GM23338 (cell line): Measurements from ENCODE around the gene TBX10. TPM values are rescaled to one million over a fixed set of nuclear protein-coding genes. Genes with fewer than 3 reads are reported as not detected.

Source experiments
- ATAC-seq: fragments of 200-7000 bp; cut with Tn5 transposase; 3 replicates; pipeline ENCODE4 v1.9.1; 2020
- DNase-seq: peaks from one replicate; pipeline ENCODE4 v3.0.0-alpha.2; 2015; ENCODE audit warnings: low spot score
- H2AFZ ChIP-seq: fragments of 200-600 bp; sonication (generic); 2 replicates; pipeline ENCODE4 v1.8.0; 2016; ENCODE audit warnings: antibody characterized with exemption, mild to moderate bottlenecking, moderate library complexity
- H3F3A ChIP-seq: fragments of 200-600 bp; sonication (generic); replicated peaks from 2 replicates; pipeline ENCODE4 v1.8.0; 2017; ENCODE audit warnings: antibody characterized with exemption, mixed run types, low read depth
- H3K27ac ChIP-seq: fragments of 200-600 bp; sonication (generic); 2 replicates; pipeline ENCODE4 v1.6.1; 2016; ENCODE audit warnings: low read depth
- H3K27me3 ChIP-seq: fragments of 200-600 bp; sonication (generic); 2 replicates; pipeline ENCODE4 v1.8.0; 2016; ENCODE audit warnings: mild to moderate bottlenecking, mixed run types, moderate library complexity; ENCODE audit not compliant: insufficient read depth
- H3K36me3 ChIP-seq: fragments of 200-600 bp; sonication (generic); 2 replicates; pipeline ENCODE4 v1.8.0; 2016; ENCODE audit warnings: mild to moderate bottlenecking; ENCODE audit not compliant: insufficient read depth
- H3K4me1 ChIP-seq: fragments of 200-600 bp; sonication (generic); 2 replicates; pipeline ENCODE4 v1.8.0; 2016; ENCODE audit warnings: mild to moderate bottlenecking, moderate library complexity; ENCODE audit not compliant: insufficient read depth
- H3K4me2 ChIP-seq: fragments of 200-600 bp; sonication (generic); 2 replicates; pipeline ENCODE4 v1.7.1; 2017; ENCODE audit warnings: mixed run types
- H3K4me3 ChIP-seq: fragments of 200-600 bp; sonication (generic); 2 replicates; pipeline ENCODE4 v1.6.1; 2016; ENCODE audit warnings: mixed run types
- H3K79me2 ChIP-seq: fragments of 200-600 bp; sonication (generic); replicated peaks from 2 replicates; pipeline ENCODE4 v1.8.0; 2017; ENCODE audit warnings: mild to moderate bottlenecking; ENCODE audit not compliant: insufficient read depth
- H3K9me2 ChIP-seq: fragments of 200-600 bp; sonication (generic); 2 replicates; pipeline ENCODE4 v1.8.0; 2017; ENCODE audit not compliant: insufficient read depth
- H4K20me1 ChIP-seq: fragments of 200-600 bp; sonication (generic); replicated peaks from 2 replicates; pipeline ENCODE4 v1.8.0; 2017; ENCODE audit warnings: mild to moderate bottlenecking; ENCODE audit not compliant: insufficient read depth
- H3K27ac Mint-ChIP-seq: 2 replicates; pipeline ENCODE4 v1.8.0; 2020; ENCODE audit warnings: inconsistent platforms, mild to moderate bottlenecking, moderate library complexity, mixed read lengths
- H3K27me3 Mint-ChIP-seq: 3 replicates; pipeline ENCODE4 v1.8.0; 2022; ENCODE audit warnings: low read depth, mild to moderate bottlenecking, moderate library complexity, mixed read lengths, inconsistent platforms; ENCODE audit not compliant: insufficient read depth, poor library complexity
- H3K36me3 Mint-ChIP-seq: 3 replicates; pipeline ENCODE4 v1.8.0; 2021; ENCODE audit warnings: low read depth, mild to moderate bottlenecking, inconsistent platforms, moderate library complexity, mixed read lengths
- H3K4me1 Mint-ChIP-seq: 3 replicates; pipeline ENCODE4 v1.8.0; 2020; ENCODE audit warnings: mild to moderate bottlenecking, inconsistent platforms, mixed read lengths
- H3K4me3 Mint-ChIP-seq: 3 replicates; pipeline ENCODE4 v1.8.0; 2021; ENCODE audit warnings: moderate library complexity, mild to moderate bottlenecking, inconsistent platforms, mixed read lengths
- H3K9me3 Mint-ChIP-seq: 3 replicates; pipeline ENCODE4 v1.8.0; 2020; ENCODE audit warnings: moderate library complexity, mild to moderate bottlenecking, inconsistent platforms, mixed read lengths
- CREB1 ChIP-seq: fragments of 250-450 bp; sonication (Bioruptor Pico); IDR thresholded peaks from 2 replicates; pipeline ENCODE4 v1.5.0; 2020; ENCODE audit warnings: low read depth, mild to moderate bottlenecking, moderate library complexity
- EZH2 ChIP-seq: fragments of 200-600 bp; sonication (generic); IDR thresholded peaks from one replicate; pipeline ENCODE4 v1.8.0; 2017; ENCODE audit warnings: antibody characterized with exemption, mild to moderate bottlenecking, low read depth; ENCODE audit not compliant: unreplicated experiment
- EZH2phosphoT487 ChIP-seq: fragments of 200-600 bp; sonication (generic); IDR thresholded peaks from one replicate; pipeline ENCODE4 v1.8.1; 2018; ENCODE audit warnings: antibody characterized with exemption; ENCODE audit not compliant: unreplicated experiment
- JUNB ChIP-seq: IDR thresholded peaks from one replicate; pipeline ENCODE4 v1.6.1; 2016; ENCODE audit warnings: antibody characterized with exemption; ENCODE audit not compliant: unreplicated experiment
- NANOG ChIP-seq: IDR thresholded peaks from 2 replicates; pipeline ENCODE4 v1.6.1; 2016; ENCODE audit warnings: antibody characterized with exemption, borderline replicate concordance
- POLR2AphosphoS5 ChIP-seq: IDR thresholded peaks from 2 replicates; pipeline ENCODE4 v1.6.1; 2016; ENCODE audit warnings: antibody characterized with exemption, low read depth
- STAT1 ChIP-seq: IDR thresholded peaks from one replicate; pipeline ENCODE4 v1.6.1; 2016; ENCODE audit warnings: antibody characterized with exemption; ENCODE audit not compliant: unreplicated experiment
- ZNF114 ChIP-seq: fragments of 250-450 bp; sonication (Bioruptor Pico); IDR thresholded peaks from 2 replicates; pipeline ENCODE4 v1.5.0; 2020; ENCODE audit warnings: mild to moderate bottlenecking, moderate library complexity
- ZNF331 ChIP-seq: fragments of 250-450 bp; sonication (Bioruptor Pico); IDR thresholded peaks from 2 replicates; pipeline ENCODE4 v1.5.0; 2020; ENCODE audit warnings: low read depth, mild to moderate bottlenecking, moderate library complexity
- polyA plus RNA-seq: library from polyadenylated mRNA; unstranded; fragments of >200 nt; fragmentation: Nextera tagmentation; extraction: Ambion mirVana; gene quantifications from 2 replicates; pipeline ENCODE4 v1.2.1, GENCODE V29; 2016
- total RNA-seq: library from RNA; depleted of rRNA; stranded (reverse); fragments of >200 nt; shearing (Covaris generic); gene quantifications from 2 replicates; pipeline ENCODE4 v1.2.3, GENCODE V29; 2014
- TF ChIP-seq, protein P1 (sequence below): IDR thresholded peaks from 2 replicates; pipeline ENCODE4 v1.6.1; 2016; ENCODE audit warnings: antibody characterized with exemption
- TF ChIP-seq, protein P2 (sequence below), 2 experiments: fragments of 200-600 bp in 1 of 2; sonication (generic) in 1 of 2; conservative IDR thresholded peaks; 2 replicates each; pipeline versions ENCODE4 v1.5.1 to v1.6.1; 2016 to 2017; ENCODE audit warnings: antibody characterized with exemption in 2 of 2, low read depth in 2 of 2, mild to moderate bottlenecking in 2 of 2, moderate library complexity in 1 of 2
- TF ChIP-seq, protein P3 (sequence below): fragments of 250-450 bp; sonication (Bioruptor Pico); IDR thresholded peaks from 2 replicates; pipeline ENCODE4 v1.5.0; 2020; ENCODE audit warnings: mild to moderate bottlenecking, moderate library complexity
- TF ChIP-seq, protein P4 (sequence below): IDR thresholded peaks from one replicate; pipeline ENCODE4 v1.6.1; 2018; ENCODE audit warnings: antibody characterized with exemption; ENCODE audit not compliant: unreplicated experiment

TBX10 gene
- total and polyA plus RNA-seq, 2 experiments from 2014 or later = 0.10 TPM; not detected in 1

DNA sequence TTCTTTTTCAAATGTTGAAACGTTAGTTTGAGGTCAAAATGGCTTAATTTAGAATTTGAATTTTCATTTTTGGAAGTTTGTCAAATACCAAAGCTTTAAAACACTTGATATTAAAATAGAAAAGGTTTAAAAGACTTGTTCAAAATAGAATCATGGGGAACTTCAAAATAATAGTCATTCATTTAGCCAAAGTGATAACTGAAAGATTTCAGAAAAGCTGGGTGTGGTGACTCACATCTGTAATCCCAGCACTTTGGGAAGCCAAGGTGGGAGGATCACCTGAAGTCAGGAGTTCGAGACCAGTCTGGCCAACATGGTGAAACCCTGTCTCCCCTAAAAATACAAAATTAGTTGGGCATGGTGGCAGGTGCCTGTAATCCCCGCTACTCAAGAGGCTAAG is 45.1 kb downstream of the TBX10 start:
- no peaks in the 10 kb centered on the region for H4K20me1 ChIP-seq
- no peak for TF ChIP-seq POLR2AphosphoS5
- TF ChIP-seq, protein P1, sequence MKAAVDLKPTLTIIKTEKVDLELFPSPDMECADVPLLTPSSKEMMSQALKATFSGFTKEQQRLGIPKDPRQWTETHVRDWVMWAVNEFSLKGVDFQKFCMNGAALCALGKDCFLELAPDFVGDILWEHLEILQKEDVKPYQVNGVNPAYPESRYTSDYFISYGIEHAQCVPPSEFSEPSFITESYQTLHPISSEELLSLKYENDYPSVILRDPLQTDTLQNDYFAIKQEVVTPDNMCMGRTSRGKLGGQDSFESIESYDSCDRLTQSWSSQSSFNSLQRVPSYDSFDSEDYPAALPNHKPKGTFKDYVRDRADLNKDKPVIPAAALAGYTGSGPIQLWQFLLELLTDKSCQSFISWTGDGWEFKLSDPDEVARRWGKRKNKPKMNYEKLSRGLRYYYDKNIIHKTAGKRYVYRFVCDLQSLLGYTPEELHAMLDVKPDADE = no peak
- TF ChIP-seq CREB1 = no peak
- TF ChIP-seq, protein P2, sequence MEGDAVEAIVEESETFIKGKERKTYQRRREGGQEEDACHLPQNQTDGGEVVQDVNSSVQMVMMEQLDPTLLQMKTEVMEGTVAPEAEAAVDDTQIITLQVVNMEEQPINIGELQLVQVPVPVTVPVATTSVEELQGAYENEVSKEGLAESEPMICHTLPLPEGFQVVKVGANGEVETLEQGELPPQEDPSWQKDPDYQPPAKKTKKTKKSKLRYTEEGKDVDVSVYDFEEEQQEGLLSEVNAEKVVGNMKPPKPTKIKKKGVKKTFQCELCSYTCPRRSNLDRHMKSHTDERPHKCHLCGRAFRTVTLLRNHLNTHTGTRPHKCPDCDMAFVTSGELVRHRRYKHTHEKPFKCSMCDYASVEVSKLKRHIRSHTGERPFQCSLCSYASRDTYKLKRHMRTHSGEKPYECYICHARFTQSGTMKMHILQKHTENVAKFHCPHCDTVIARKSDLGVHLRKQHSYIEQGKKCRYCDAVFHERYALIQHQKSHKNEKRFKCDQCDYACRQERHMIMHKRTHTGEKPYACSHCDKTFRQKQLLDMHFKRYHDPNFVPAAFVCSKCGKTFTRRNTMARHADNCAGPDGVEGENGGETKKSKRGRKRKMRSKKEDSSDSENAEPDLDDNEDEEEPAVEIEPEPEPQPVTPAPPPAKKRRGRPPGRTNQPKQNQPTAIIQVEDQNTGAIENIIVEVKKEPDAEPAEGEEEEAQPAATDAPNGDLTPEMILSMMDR (conservative IDR thresholded peaks at IDR 0.05; ENCODE audit: low read depth in 2 of 2) = no peak
- TF ChIP-seq ZNF114 (CRISPR knock-in tag) = no peak
- no peak for TF ChIP-seq ZNF331 (CRISPR knock-in tag)
- no peak for TF ChIP-seq STAT1
- no peak for TF ChIP-seq EZH2phosphoT487
- no peak for TF ChIP-seq NANOG
- TF ChIP-seq JUNB = no peak
- TF ChIP-seq, protein P3, sequence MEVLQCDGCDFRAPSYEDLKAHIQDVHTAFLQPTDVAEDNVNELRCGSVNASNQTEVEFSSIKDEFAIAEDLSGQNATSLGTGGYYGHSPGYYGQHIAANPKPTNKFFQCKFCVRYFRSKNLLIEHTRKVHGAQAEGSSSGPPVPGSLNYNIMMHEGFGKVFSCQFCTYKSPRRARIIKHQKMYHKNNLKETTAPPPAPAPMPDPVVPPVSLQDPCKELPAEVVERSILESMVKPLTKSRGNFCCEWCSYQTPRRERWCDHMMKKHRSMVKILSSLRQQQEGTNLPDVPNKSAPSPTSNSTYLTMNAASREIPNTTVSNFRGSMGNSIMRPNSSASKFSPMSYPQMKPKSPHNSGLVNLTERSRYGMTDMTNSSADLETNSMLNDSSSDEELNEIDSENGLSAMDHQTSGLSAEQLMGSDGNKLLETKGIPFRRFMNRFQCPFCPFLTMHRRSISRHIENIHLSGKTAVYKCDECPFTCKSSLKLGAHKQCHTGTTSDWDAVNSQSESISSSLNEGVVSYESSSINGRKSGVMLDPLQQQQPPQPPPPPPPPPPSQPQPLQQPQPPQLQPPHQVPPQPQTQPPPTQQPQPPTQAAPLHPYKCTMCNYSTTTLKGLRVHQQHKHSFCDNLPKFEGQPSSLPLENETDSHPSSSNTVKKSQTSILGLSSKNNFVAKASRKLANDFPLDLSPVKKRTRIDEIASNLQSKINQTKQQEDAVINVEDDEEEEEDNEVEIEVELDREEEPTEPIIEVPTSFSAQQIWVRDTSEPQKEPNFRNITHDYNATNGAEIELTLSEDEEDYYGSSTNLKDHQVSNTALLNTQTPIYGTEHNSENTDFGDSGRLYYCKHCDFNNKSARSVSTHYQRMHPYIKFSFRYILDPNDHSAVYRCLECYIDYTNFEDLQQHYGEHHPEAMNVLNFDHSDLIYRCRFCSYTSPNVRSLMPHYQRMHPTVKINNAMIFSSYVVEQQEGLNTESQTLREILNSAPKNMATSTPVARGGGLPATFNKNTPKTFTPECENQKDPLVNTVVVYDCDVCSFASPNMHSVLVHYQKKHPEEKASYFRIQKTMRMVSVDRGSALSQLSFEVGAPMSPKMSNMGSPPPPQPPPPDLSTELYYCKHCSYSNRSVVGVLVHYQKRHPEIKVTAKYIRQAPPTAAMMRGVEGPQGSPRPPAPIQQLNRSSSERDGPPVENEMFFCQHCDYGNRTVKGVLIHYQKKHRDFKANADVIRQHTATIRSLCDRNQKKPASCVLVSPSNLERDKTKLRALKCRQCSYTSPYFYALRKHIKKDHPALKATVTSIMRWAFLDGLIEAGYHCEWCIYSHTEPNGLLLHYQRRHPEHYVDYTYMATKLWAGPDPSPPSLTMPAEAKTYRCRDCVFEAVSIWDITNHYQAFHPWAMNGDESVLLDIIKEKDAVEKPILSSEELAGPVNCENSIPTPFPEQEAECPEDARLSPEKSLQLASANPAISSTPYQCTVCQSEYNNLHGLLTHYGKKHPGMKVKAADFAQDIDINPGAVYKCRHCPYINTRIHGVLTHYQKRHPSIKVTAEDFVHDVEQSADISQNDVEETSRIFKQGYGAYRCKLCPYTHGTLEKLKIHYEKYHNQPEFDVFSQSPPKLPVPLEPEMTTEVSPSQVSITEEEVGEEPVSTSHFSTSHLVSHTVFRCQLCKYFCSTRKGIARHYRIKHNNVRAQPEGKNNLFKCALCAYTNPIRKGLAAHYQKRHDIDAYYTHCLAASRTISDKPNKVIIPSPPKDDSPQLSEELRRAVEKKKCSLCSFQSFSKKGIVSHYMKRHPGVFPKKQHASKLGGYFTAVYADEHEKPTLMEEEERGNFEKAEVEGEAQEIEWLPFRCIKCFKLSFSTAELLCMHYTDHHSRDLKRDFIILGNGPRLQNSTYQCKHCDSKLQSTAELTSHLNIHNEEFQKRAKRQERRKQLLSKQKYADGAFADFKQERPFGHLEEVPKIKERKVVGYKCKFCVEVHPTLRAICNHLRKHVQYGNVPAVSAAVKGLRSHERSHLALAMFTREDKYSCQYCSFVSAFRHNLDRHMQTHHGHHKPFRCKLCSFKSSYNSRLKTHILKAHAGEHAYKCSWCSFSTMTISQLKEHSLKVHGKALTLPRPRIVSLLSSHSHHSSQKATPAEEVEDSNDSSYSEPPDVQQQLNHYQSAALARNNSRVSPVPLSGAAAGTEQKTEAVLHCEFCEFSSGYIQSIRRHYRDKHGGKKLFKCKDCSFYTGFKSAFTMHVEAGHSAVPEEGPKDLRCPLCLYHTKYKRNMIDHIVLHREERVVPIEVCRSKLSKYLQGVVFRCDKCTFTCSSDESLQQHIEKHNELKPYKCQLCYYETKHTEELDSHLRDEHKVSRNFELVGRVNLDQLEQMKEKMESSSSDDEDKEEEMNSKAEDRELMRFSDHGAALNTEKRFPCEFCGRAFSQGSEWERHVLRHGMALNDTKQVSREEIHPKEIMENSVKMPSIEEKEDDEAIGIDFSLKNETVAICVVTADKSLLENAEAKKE = no peak
- TF ChIP-seq, protein P4, sequence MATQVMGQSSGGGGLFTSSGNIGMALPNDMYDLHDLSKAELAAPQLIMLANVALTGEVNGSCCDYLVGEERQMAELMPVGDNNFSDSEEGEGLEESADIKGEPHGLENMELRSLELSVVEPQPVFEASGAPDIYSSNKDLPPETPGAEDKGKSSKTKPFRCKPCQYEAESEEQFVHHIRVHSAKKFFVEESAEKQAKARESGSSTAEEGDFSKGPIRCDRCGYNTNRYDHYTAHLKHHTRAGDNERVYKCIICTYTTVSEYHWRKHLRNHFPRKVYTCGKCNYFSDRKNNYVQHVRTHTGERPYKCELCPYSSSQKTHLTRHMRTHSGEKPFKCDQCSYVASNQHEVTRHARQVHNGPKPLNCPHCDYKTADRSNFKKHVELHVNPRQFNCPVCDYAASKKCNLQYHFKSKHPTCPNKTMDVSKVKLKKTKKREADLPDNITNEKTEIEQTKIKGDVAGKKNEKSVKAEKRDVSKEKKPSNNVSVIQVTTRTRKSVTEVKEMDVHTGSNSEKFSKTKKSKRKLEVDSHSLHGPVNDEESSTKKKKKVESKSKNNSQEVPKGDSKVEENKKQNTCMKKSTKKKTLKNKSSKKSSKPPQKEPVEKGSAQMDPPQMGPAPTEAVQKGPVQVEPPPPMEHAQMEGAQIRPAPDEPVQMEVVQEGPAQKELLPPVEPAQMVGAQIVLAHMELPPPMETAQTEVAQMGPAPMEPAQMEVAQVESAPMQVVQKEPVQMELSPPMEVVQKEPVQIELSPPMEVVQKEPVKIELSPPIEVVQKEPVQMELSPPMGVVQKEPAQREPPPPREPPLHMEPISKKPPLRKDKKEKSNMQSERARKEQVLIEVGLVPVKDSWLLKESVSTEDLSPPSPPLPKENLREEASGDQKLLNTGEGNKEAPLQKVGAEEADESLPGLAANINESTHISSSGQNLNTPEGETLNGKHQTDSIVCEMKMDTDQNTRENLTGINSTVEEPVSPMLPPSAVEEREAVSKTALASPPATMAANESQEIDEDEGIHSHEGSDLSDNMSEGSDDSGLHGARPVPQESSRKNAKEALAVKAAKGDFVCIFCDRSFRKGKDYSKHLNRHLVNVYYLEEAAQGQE = no peak
- no peak for TF ChIP-seq EZH2
- 0 out of 2 replicates have a peak, but pooled peaks cover 2% of the 10 kb centered on the region for H3K9me2 ChIP-seq
- H3K27ac ChIP-seq = no peak overlapping the region
- no peaks in the 10 kb centered on the region for H3K27me3 ChIP-seq
- no peak for ATAC-seq
- Mint-ChIP-seq H3K36me3 (no peaks in the 10 kb centered on the region; the same call in 1 of the 3 replicates), H3K27me3 (peaks cover 14% of the 10 kb centered on the region), H3K4me3 (no peak overlapping the region), H3K27ac (no peak overlapping the region), H3K9me3 (peaks cover 19% of the 10 kb centered on the region), H3K4me1 (peaks cover 12% of the 10 kb centered on the region)
- no peaks in the 10 kb centered on the region; the same call in 1 of the 2 replicates for H3K36me3 ChIP-seq
- peaks cover 3% of the 10 kb centered on the region; the same call in 1 of the 2 replicates for H3F3A ChIP-seq
- no peak overlapping the region for H3K4me2 ChIP-seq
- no peak overlapping the region for H2AFZ ChIP-seq
- H3K4me3 ChIP-seq = no peak overlapping the region
- H3K4me1 ChIP-seq = peaks cover 4% of the 10 kb centered on the region
- H3K79me2 ChIP-seq = no peaks in the 10 kb centered on the region
- DNase-seq = no peak
